IPS-NIHi11 (cell line): ENCODE results near the gene DGUOK.
"Not testable (repeated sequence)": the region's sequence is repeated elsewhere in the genome, so short reads cannot be mapped to it uniquely, and the experiment has no call there.

Experiments
- DNase-seq: peaks from one replicate; pipeline ENCODE4 v3.0.0; 2012; ENCODE audit warnings: mixed read lengths, low spot score

DGUOK gene

GRCh38 chr2:73926493-73927327 is at the start of gene DGUOK:
DGUOK (plus strand) TSS chr2:73926880; CDS start chr2:73926911, 31 bp downstream.
- peak; percentile 96 for DNase-seq

GRCh38 chr2:73877071-73877802 is 49.4 kb upstream of the DGUOK start:
- no peak for DNase-seq

GRCh38 chr2:73877984-73878383 is 48.7 kb upstream of the DGUOK start:
- DNase-seq = not testable (repeated sequence)

- no peak for DNase-seq
These were observed 41.3 kb upstream of the DGUOK start for GRCh38 chr2:73885406-73885805.

- DNase-seq = no peak
These were observed 40.3 kb upstream of the DGUOK start for GRCh38 chr2:73886357-73886756.

GRCh38 chr2:73887596-73888353 is 38.9 kb upstream of the DGUOK start:
- not testable (repeated sequence) for DNase-seq

GRCh38 chr2:73888388-73888787 is 38.3 kb upstream of the DGUOK start:
- no peak for DNase-seq

- DNase-seq = no peak
These were observed 37.5 kb upstream of the DGUOK start for GRCh38 chr2:73889206-73889605.

- no peak for DNase-seq
These were observed 36.2 kb upstream of the DGUOK start for GRCh38 chr2:73890301-73891092.

- DNase-seq = no peak
These were observed 35.3 kb upstream of the DGUOK start for GRCh38 chr2:73891276-73891901.

GRCh38 chr2:73892631-73893329 is 33.9 kb upstream of the DGUOK start, which contains the start of gene ACTG2:
ACTG2 (plus strand) TSS chr2:73893008; CDS start chr2:73901312, 8,304 bp downstream.
- no peak for DNase-seq

- no peak for DNase-seq
These were observed 32.8 kb upstream of the DGUOK start for GRCh38 chr2:73893764-73894474.

- DNase-seq = no peak
These were observed 32.2 kb upstream of the DGUOK start for GRCh38 chr2:73894475-73894850.

- no peak for DNase-seq
These were observed 31.8 kb upstream of the DGUOK start for GRCh38 chr2:73894877-73895276.

GRCh38 chr2:73895473-73895872 is 31.2 kb upstream of the DGUOK start:
- no peak for DNase-seq

GRCh38 chr2:73896362-73897239 is 30.1 kb upstream of the DGUOK start:
- no peak for DNase-seq

- no peak for DNase-seq
These were observed 29.5 kb upstream of the DGUOK start for GRCh38 chr2:73897240-73897583.

GRCh38 chr2:73897934-73898333 is 28.7 kb upstream of the DGUOK start:
- DNase-seq = no peak

GRCh38 chr2:73899801-73900336 is 26.8 kb upstream of the DGUOK start:
- no peak for DNase-seq
